GM21717 (cell line): ENCODE measurements around the gene HSPB7.
"Not testable (repeated sequence)": the region's sequence is repeated elsewhere in the genome, so short reads cannot be mapped to it uniquely, and the experiment has no call there.

Experiments
- ATAC-seq: cut with Tn5 transposase; IDR thresholded peaks from one replicate; pipeline ENCODE4 v1.9.1; 2021; ENCODE audit warnings: mild to moderate bottlenecking, moderate library complexity; ENCODE audit not compliant: unreplicated experiment

HSPB7 gene

GRCh38 chr1:16023050-16023653, 5.3 kb upstream of the HSPB7 start:
- no peak for ATAC-seq

GRCh38 chr1:16022393-16022792, 4.5 kb upstream of the HSPB7 start:
- no peak for ATAC-seq

- no peak for ATAC-seq
Observed at GRCh38 chr1:16021681-16022080, 3.8 kb upstream of the HSPB7 start, which contains the start of gene CLCNKA. Gene CLCNKA, plus strand, starts transcription at chr1:16022036. Its CDS starts 584 bp downstream, at chr1:16022620.

- not testable (repeated sequence) for ATAC-seq
Observed at GRCh38 chr1:16020878-16021277, 3.0 kb upstream of the HSPB7 start.

- ATAC-seq, result no peak
Observed at GRCh38 chr1:16020325-16020724, 2.5 kb upstream of the HSPB7 start.

GRCh38 chr1:16019644-16020277, 1.9 kb upstream of the HSPB7 start:
- ATAC-seq, result no peak

- no peak for ATAC-seq
Observed at GRCh38 chr1:16018749-16019643, 1.2 kb upstream of the HSPB7 start.

GRCh38 chr1:16018308-16018707, 465 bp upstream of the HSPB7 start:
- ATAC-seq, result no peak

GRCh38 chr1:16017076-16017460, 775 bp downstream of the HSPB7 start:
- no peak for ATAC-seq

GRCh38 chr1:16015960-16016901, 1.6 kb downstream of the HSPB7 start:
- no peak for ATAC-seq

- no peak for ATAC-seq
Observed at GRCh38 chr1:16015491-16015890, 2.4 kb downstream of the HSPB7 start.

GRCh38 chr1:16014509-16015482, 3.0 kb downstream of the HSPB7 start:
- ATAC-seq, result no peak

- no peak for ATAC-seq
Observed at GRCh38 chr1:16013908-16014258, 4.0 kb downstream of the HSPB7 start.

- ATAC-seq, result no peak
Observed at GRCh38 chr1:16013220-16013907, 4.5 kb downstream of the HSPB7 start.

- ATAC-seq, result no peak
Observed at GRCh38 chr1:16012590-16013219, 5.1 kb downstream of the HSPB7 start.

GRCh38 chr1:16011936-16012589, 5.8 kb downstream of the HSPB7 start:
- ATAC-seq, result no peak

GRCh38 chr1:16010837-16011236, 7.0 kb downstream of the HSPB7 start:
- no peak for ATAC-seq

GRCh38 chr1:16009678-16010077, 8.2 kb downstream of the HSPB7 start:
- ATAC-seq, result no peak
